HepG2 (cell line): ENCODE data around the gene NLGN3.

Experiments used
- KLF9 ChIP-seq: IDR thresholded peaks from 2 replicates; pipeline ENCODE4 v1.6.1; 2016; ENCODE audit warnings: low read depth
- MTF2 ChIP-seq: sonication (generic); formaldehyde crosslinking; IDR thresholded peaks from 2 replicates; pipeline ENCODE4 v1.5.0; 2020; ENCODE audit warnings: missing genetic modification reagents, borderline replicate concordance
- NFE2 ChIP-seq: sonication (generic); formaldehyde crosslinking; IDR thresholded peaks from 2 replicates; pipeline ENCODE4 v1.4.0; 2020; ENCODE audit warnings: missing genetic modification reagents
- RBFOX2 ChIP-seq: fragments of 200-400 bp; formaldehyde crosslinking; IDR thresholded peaks from 2 replicates; pipeline ENCODE4 v1.6.1; 2017; ENCODE audit warnings: low read depth, mild to moderate bottlenecking, low read length
- ZNF230 ChIP-seq: sonication (generic); formaldehyde crosslinking; IDR thresholded peaks from 2 replicates; pipeline ENCODE4 v1.4.0; 2020; ENCODE audit warnings: mild to moderate bottlenecking, missing genetic modification reagents
- ZNF282 ChIP-seq: fragments of 450-650 bp; IDR thresholded peaks from 2 replicates; pipeline ENCODE4 v1.6.1; 2018; ENCODE audit not compliant: partially characterized antibody
- ZNF644 ChIP-seq: IDR thresholded peaks from 2 replicates; pipeline ENCODE4 v1.6.1; 2016; ENCODE audit warnings: low read depth
- TF ChIP-seq, protein P1 (sequence below): sonication (generic); formaldehyde crosslinking; IDR thresholded peaks from 2 replicates; pipeline ENCODE4 v1.4.0; 2020; ENCODE audit warnings: mild to moderate bottlenecking, low read depth, missing genetic modification reagents
- TF ChIP-seq, protein P2 (sequence below): sonication (generic); formaldehyde crosslinking; IDR thresholded peaks from 2 replicates; pipeline ENCODE4 v1.5.0; 2020; ENCODE audit warnings: mild to moderate bottlenecking, missing genetic modification reagents
- TF ChIP-seq, protein P3 (sequence below): sonication (generic); formaldehyde crosslinking; IDR thresholded peaks from 2 replicates; pipeline ENCODE4 v1.5.0; 2020; ENCODE audit warnings: mild to moderate bottlenecking, missing genetic modification reagents, moderate library complexity

DNA sequence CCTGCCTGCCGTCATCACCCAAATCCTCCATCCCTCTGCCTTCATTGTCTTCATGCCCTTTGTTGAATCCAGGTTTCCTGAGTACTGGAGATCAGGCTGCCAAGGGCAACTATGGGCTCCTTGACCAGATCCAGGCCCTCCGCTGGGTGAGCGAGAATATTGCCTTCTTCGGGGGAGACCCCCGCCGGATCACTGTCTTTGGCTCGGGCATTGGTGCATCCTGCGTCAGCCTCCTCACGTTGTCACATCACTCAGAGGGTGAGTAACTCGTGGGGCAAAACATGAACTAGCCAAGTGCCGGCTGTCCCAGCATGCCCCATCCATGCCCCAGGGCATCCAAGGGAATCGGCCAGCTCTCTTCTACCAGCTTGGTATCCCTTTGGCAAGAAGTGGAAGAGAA is 19.4 kb downstream of the NLGN3 start:
- TF ChIP-seq NFE2 (CRISPR knock-in tag) (no peak), KLF9 (no peak), ZNF282 (no peak), RBFOX2 (no peak), MTF2 (CRISPR knock-in tag) (no peak), ZNF644 (CRISPR knock-in tag) (no peak), ZNF230 (CRISPR knock-in tag) (no peak)
- TF ChIP-seq, protein P1, sequence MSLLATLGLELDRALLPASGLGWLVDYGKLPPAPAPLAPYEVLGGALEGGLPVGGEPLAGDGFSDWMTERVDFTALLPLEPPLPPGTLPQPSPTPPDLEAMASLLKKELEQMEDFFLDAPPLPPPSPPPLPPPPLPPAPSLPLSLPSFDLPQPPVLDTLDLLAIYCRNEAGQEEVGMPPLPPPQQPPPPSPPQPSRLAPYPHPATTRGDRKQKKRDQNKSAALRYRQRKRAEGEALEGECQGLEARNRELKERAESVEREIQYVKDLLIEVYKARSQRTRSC (CRISPR knock-in tag), result no peak
- TF ChIP-seq, protein P2, sequence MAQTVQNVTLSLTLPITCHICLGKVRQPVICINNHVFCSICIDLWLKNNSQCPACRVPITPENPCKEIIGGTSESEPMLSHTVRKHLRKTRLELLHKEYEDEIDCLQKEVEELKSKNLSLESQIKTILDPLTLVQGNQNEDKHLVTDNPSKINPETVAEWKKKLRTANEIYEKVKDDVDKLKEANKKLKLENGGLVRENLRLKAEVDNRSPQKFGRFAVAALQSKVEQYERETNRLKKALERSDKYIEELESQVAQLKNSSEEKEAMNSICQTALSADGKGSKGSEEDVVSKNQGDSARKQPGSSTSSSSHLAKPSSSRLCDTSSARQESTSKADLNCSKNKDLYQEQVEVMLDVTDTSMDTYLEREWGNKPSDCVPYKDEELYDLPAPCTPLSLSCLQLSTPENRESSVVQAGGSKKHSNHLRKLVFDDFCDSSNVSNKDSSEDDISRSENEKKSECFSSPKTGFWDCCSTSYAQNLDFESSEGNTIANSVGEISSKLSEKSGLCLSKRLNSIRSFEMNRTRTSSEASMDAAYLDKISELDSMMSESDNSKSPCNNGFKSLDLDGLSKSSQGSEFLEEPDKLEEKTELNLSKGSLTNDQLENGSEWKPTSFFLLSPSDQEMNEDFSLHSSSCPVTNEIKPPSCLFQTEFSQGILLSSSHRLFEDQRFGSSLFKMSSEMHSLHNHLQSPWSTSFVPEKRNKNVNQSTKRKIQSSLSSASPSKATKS (CRISPR knock-in tag), result no peak
- TF ChIP-seq, protein P3, sequence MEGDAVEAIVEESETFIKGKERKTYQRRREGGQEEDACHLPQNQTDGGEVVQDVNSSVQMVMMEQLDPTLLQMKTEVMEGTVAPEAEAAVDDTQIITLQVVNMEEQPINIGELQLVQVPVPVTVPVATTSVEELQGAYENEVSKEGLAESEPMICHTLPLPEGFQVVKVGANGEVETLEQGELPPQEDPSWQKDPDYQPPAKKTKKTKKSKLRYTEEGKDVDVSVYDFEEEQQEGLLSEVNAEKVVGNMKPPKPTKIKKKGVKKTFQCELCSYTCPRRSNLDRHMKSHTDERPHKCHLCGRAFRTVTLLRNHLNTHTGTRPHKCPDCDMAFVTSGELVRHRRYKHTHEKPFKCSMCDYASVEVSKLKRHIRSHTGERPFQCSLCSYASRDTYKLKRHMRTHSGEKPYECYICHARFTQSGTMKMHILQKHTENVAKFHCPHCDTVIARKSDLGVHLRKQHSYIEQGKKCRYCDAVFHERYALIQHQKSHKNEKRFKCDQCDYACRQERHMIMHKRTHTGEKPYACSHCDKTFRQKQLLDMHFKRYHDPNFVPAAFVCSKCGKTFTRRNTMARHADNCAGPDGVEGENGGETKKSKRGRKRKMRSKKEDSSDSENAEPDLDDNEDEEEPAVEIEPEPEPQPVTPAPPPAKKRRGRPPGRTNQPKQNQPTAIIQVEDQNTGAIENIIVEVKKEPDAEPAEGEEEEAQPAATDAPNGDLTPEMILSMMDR (CRISPR knock-in tag), result no peak
